ENCODE results near the gene TAF5L.

TAF5L gene

DNA sequence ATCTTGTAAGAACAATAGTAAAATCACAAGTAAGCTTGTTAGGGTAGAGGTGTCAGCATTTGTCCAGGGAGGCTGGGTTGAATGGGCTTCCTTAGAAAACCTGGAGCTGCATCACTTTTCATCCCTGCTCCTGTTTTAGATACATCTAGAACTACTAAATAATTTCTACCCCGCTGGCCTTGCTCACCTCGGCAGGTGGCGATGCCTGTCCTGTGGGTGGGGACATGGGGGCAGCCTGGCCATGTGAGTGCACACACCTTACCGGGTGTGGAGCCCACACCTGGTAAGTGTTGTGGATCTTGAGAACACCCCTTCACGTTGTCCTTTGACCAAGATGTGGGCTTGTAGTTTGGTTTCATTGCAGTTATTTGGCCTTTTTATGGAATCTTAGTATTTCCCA, 29.9 kb upstream of the TAF5L start:
- DNase-seq (ENCODE audit: low spot score): no peak
- in situ Hi-C loops (cut with MboI; ENCODE audit: low sequenced_read_pairs, unreplicated experiment): loop anchor here (10.0 kb wide), 1 partner anchor 649 kb away; no protein-coding TSS in a partner anchor
- TF ChIP-seq, protein P1, sequence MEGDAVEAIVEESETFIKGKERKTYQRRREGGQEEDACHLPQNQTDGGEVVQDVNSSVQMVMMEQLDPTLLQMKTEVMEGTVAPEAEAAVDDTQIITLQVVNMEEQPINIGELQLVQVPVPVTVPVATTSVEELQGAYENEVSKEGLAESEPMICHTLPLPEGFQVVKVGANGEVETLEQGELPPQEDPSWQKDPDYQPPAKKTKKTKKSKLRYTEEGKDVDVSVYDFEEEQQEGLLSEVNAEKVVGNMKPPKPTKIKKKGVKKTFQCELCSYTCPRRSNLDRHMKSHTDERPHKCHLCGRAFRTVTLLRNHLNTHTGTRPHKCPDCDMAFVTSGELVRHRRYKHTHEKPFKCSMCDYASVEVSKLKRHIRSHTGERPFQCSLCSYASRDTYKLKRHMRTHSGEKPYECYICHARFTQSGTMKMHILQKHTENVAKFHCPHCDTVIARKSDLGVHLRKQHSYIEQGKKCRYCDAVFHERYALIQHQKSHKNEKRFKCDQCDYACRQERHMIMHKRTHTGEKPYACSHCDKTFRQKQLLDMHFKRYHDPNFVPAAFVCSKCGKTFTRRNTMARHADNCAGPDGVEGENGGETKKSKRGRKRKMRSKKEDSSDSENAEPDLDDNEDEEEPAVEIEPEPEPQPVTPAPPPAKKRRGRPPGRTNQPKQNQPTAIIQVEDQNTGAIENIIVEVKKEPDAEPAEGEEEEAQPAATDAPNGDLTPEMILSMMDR (IDR thresholded peaks at IDR 0.05; ENCODE audit: borderline replicate concordance, control extremely low read depth, extremely low read depth, insufficient read depth, missing control alignments): no peak

DNA sequence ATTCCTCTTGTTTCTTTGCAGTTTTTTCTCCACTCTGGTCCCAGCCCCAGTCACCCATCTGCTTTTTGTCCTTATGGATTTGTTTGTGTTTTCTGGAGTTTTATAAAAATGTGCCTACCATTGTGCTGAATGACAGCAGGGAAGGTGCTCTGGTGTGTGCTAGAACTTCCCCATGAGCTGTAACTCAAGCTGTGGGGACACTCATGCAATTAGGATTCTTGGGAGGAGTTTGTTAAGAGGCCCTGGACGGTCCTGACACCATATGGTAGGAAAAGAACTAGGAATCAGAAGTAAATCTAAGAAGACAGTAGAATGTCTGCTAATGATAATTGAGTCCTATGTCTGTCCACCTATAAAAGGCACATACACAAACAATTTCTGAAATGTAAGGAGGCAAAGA, 27.5 kb upstream of the TAF5L start:
- TF ChIP-seq, protein P1 (IDR thresholded peaks at IDR 0.05; ENCODE audit: borderline replicate concordance, control extremely low read depth, extremely low read depth, insufficient read depth, missing control alignments): no peak
- DNase-seq (ENCODE audit: low spot score): no peak
- in situ Hi-C loops (cut with MboI; ENCODE audit: low sequenced_read_pairs, unreplicated experiment): loop anchor here (10.0 kb wide), 1 partner anchor 651 kb away; no protein-coding TSS in a partner anchor

DNA sequence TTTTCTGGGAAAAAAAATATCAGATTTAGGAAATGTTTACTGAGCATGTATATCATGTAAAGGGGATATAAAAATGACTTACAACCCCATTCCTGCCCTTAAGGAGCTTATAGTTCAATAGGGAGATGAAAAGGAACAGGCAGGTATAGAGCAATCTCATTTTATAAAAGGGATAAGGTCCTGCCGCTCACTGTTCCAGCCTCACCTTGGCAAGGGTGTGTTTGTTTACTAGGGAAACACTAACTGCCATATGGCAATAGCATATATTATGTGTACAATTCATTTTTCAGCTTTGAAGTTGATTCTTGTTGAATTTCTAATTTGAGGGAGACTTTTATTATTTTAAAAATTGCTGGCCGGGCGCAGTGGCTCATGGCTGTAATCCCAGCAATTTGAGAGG, 25.6 kb upstream of the TAF5L start:
- in situ Hi-C loops (cut with MboI; ENCODE audit: low sequenced_read_pairs, unreplicated experiment): loop anchor here (10.0 kb wide), 1 partner anchor 653 kb away; no protein-coding TSS in a partner anchor
- DNase-seq (ENCODE audit: low spot score): no peak
- TF ChIP-seq, protein P1 (IDR thresholded peaks at IDR 0.05; ENCODE audit: borderline replicate concordance, control extremely low read depth, extremely low read depth, insufficient read depth, missing control alignments): no peak

DNA sequence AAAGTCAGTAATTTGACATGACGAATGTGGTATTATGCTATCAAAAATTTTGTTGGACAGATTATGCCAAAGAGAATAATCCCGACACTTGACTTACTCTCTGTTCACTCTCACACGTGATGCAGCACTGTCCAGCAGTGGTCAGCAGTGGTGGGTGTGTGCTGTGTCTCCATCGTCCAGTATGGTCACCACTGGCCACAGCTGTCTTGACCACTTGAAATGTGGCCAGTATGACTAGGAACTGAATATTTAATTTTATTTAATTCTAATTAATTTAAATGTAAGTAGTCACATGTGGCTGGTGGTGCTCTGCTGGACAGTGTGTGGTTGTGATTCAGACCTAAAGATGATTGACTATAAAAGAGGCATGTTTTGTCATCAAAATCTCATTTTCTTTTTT, 24.1 kb upstream of the TAF5L start:
- TF ChIP-seq, protein P1 (IDR thresholded peaks at IDR 0.05; ENCODE audit: borderline replicate concordance, control extremely low read depth, extremely low read depth, insufficient read depth, missing control alignments): no peak
- in situ Hi-C loops (cut with MboI; ENCODE audit: low sequenced_read_pairs, unreplicated experiment): loop anchor here (10.0 kb wide), 1 partner anchor 655 kb away; no protein-coding TSS in a partner anchor
- no peak for DNase-seq (ENCODE audit: low spot score)

DNA sequence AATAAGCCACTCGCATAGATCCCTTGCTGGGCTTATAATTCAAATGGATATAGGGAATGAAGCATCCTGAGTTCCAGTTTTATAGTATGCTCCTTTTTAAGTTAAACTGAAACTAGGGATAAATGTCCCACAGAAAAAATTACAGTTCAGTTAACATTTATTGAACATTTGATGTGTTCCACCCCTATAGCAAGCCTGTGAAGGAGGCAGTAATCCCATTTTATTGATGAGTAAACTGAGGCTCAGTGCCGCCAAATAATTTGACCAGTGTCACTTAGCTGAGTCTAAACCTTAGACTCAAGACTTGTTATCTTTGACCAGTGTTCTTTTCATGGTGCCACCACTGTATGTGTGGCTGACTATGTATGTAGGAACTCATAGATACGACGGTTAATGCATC, 22.5 kb upstream of the TAF5L start:
- in situ Hi-C loops (cut with MboI; ENCODE audit: low sequenced_read_pairs, unreplicated experiment): no loop called here
- DNase-seq (ENCODE audit: low spot score): no peak
- TF ChIP-seq, protein P1 (IDR thresholded peaks at IDR 0.05; ENCODE audit: borderline replicate concordance, control extremely low read depth, extremely low read depth, insufficient read depth, missing control alignments): no peak

DNA sequence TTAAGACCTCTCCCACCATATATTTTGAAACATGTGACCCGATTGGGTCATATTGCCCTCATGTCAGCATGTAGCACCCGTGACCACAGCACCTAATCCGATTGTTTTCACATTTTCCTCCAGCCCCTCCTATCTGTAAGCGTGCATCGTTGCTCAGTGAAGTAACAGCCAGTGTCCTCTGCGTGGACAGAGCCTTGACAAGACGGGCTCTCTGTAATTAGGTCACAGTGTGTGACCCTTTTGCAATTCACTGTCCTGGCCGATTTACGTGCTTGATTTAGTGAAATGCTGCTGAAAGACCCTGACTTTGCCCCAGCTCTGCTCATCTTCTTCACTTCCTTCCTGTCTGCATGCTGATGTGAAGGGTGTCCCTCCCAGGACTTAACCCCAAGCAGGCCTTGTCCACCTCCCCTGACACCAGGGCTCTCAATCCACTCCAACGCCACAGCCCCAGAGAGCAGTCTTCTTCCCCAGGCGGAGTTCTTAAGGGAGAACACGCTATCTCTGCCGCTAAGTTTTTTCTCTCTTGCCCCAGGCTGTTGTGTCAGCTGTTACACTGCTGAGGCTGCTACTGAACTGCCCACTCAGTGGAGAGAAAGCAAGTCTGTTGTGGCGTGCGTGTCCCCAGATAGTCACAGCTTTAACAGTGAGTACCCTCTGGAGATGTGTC, 19.5 kb upstream of the TAF5L start:
- TF ChIP-seq, protein P1 (IDR thresholded peaks at IDR 0.05; ENCODE audit: borderline replicate concordance, control extremely low read depth, extremely low read depth, insufficient read depth, missing control alignments): no peak
- in situ Hi-C loops (cut with MboI; ENCODE audit: low sequenced_read_pairs, unreplicated experiment): no loop called here
- no peak for DNase-seq (ENCODE audit: low spot score)
